PFSK-1 (cell line): ENCODE data around the gene LSM7.

Experiments used
- POLR2AphosphoS5 ChIP-seq: IDR thresholded peaks from 2 replicates; pipeline ENCODE4 v1.6.1; 2012; ENCODE audit warnings: low read depth, mild to moderate bottlenecking, control low read depth, low read length, moderate library complexity
- REST ChIP-seq, 2 experiments: IDR thresholded peaks; 2 replicates each; pipeline versions ENCODE4 v1.6.1 to v1.8.0; 2011 to 2012; ENCODE audit warnings: low read depth in 2 of 2, low read length in 2 of 2, control low read depth in 1 of 2, inconsistent platforms in 1 of 2, mild to moderate bottlenecking in 1 of 2, moderate library complexity in 1 of 2; ENCODE audit not compliant: insufficient read depth in 1 of 2
- TAF1 ChIP-seq: IDR thresholded peaks from 2 replicates; pipeline ENCODE4 v1.6.1; 2012; ENCODE audit warnings: low read length, control low read depth, borderline replicate concordance; ENCODE audit not compliant: insufficient read depth

GRCh38 chr19:2324220-2324948, 4.0 kb downstream of the LSM7 start:
- TF ChIP-seq POLR2AphosphoS5 (no peak), TAF1 (no peak), REST (IDR thresholded peaks at IDR 0.05; ENCODE audit: insufficient read depth in 1 of 2, low read depth in 2 of 2, low read length in 2 of 2) (no peak)
